Measurements from ENCODE around the gene TAOK3.

- no peak for TF ChIP-seq POLR2AphosphoS5 (IDR thresholded peaks at IDR 0.05; ENCODE audit: borderline replicate concordance, low read depth, low read length)
- no peak for TF ChIP-seq EZH2 (IDR thresholded peaks at IDR 0.05)
Observed at GRCh38 chr12:118368821-118369220, 3.9 kb downstream of the TAOK3 start.
